ENCODE results near the gene AIG1. TPM values are rescaled to one million over a fixed set of nuclear protein-coding genes. Genes with fewer than 3 reads are reported as not detected.

Gene AIG1
- total RNA-seq, 2 donors from 2014 or later: 41.3 to 67.0 TPM

DNA sequence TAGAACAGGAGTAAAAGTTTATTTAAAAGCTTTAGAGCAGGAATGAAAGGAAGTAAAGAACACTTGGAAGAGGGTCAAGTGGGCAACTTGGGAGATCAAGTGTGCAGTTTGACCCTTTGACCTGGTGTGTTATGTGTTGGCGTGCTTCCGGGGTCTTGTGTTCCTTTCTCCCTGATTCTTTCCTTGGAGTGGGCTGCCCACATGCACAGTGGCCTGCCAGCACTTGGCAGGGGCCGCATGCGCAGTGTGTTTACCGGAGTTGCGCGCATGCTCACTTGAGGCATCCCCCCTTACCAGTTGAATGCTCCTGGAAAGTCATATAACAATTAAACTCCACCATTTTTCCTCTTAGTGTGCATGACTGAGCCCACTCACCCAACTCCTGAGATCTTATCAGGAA, 229.5 kb downstream of the AIG1 start:
- no peak overlapping the region for H3K4me3 ChIP-seq
- no peaks in the 10 kb centered on the region for H3K27me3 ChIP-seq (replicated peaks; ENCODE audit: insufficient read depth)
- no peaks in the 10 kb centered on the region for H3K9me3 ChIP-seq
- no peaks in the 10 kb centered on the region for H3K4me1 ChIP-seq (replicated peaks)
- no peaks in the 10 kb centered on the region for H3K36me3 ChIP-seq
- H3K27ac ChIP-seq: no peak overlapping the region
- 88% methylated on average over 7 of the region's 7 CpGs for WGBS
- TF ChIP-seq POLR2A (IDR thresholded peaks at IDR 0.05) (no peak), POLR2AphosphoS5 (IDR thresholded peaks at IDR 0.05) (no peak)
- TF ChIP-seq, protein P1, sequence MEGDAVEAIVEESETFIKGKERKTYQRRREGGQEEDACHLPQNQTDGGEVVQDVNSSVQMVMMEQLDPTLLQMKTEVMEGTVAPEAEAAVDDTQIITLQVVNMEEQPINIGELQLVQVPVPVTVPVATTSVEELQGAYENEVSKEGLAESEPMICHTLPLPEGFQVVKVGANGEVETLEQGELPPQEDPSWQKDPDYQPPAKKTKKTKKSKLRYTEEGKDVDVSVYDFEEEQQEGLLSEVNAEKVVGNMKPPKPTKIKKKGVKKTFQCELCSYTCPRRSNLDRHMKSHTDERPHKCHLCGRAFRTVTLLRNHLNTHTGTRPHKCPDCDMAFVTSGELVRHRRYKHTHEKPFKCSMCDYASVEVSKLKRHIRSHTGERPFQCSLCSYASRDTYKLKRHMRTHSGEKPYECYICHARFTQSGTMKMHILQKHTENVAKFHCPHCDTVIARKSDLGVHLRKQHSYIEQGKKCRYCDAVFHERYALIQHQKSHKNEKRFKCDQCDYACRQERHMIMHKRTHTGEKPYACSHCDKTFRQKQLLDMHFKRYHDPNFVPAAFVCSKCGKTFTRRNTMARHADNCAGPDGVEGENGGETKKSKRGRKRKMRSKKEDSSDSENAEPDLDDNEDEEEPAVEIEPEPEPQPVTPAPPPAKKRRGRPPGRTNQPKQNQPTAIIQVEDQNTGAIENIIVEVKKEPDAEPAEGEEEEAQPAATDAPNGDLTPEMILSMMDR (IDR thresholded peaks at IDR 0.05): no peak
- no peak for DNase-seq (ENCODE audit: low spot score)
- intact Hi-C loops (cut with DNase I): no loop called here

DNA sequence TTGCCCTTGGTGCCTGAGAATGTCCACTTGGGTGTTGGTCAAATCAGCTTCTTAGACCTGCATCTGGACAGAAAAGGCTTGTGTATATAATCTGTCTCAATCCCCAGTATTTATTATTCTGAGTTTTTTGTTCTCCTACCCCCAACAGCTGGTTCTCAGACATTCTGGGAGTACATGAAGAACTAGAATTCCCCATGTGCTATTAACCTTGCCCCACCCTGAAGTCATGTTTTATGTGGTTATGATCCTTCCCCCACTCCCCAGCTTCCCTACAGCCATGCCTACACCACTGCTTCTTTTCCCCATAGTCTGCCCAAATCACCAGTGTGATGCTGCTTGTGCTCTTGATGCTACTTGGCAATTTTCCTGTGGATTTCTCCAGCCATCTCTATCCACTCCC, 232.8 kb downstream of the AIG1 start:
- Histone ChIP-seq H3K4me1 (replicated peaks) (no peaks in the 10 kb centered on the region), H3K27me3 (replicated peaks; ENCODE audit: insufficient read depth) (no peaks in the 10 kb centered on the region), H3K4me3 (no peak overlapping the region), H3K9me3 (no peaks in the 10 kb centered on the region), H3K27ac (no peak overlapping the region), H3K36me3 (no peaks in the 10 kb centered on the region)
- no peak for DNase-seq (ENCODE audit: low spot score)
- intact Hi-C loops (cut with DNase I): no loop called here
- TF ChIP-seq, protein P1 (IDR thresholded peaks at IDR 0.05): no peak
- TF ChIP-seq POLR2AphosphoS5 (IDR thresholded peaks at IDR 0.05) (no peak), POLR2A (IDR thresholded peaks at IDR 0.05) (no peak)

DNA sequence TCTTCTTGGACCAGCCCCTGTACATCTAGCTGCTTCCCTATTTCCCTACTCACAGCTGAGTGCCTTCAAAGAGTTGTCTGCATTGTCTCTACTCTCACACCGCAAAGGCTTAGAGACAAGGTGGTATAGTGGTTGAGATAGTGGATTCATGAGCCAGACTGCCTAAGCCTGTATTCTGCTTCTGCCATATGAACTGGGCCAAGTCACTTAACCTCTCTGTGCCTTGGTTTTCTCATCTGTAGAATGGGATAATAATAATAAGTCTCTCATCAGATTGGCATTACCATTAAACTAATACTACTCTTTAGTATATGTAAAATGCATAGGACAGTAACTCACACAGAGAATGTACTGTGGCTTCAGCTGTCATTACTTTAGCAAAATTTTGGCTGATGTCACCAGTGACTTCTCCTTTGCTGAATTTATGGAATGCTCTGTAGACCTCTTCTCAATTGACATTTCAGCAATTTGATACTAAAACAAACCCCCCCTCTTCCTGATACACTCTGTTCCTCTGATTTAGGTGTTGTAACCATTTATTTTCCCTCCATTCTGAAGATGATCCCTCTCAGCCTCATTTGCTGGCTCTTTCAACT, 233.7 kb downstream of the AIG1 start:
- DNase-seq (ENCODE audit: low spot score): no peak
- H3K27me3 ChIP-seq (replicated peaks; ENCODE audit: insufficient read depth): no peaks in the 10 kb centered on the region
- H3K4me1 ChIP-seq (replicated peaks): no peaks in the 10 kb centered on the region
- intact Hi-C loops (cut with DNase I): no loop called here
- H3K9me3 ChIP-seq: no peaks in the 10 kb centered on the region
- no peak overlapping the region for H3K4me3 ChIP-seq
- H3K27ac ChIP-seq: no peak overlapping the region
- TF ChIP-seq POLR2AphosphoS5 (IDR thresholded peaks at IDR 0.05) (no peak), POLR2A (IDR thresholded peaks at IDR 0.05) (no peak)
- TF ChIP-seq, protein P1 (IDR thresholded peaks at IDR 0.05): no peak
- H3K36me3 ChIP-seq: no peaks in the 10 kb centered on the region
- WGBS: 63% methylated on average over 1 of the region's 1 CpG

DNA sequence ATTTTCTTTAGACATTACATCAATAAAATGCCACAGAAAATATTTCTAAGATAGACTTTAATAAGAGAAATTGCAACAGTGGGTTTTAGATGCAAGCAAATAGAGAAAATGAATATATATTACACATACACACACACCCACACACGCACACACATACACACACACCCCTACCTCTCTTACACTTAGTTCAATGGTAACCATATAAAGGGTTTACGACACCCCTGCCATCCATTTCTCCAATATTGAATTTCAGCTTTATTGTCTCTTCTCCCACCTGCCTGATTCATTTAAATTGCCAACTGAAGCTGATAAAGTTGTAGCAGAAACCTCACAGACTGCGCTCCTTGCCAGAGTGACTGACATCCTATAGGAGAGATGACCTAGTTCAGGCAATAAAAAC, 235.2 kb downstream of the AIG1 start:
- H3K4me3 ChIP-seq: no peak overlapping the region
- TF ChIP-seq, protein P1 (IDR thresholded peaks at IDR 0.05): no peak
- no peak for TF ChIP-seq POLR2A (IDR thresholded peaks at IDR 0.05)
- TF ChIP-seq POLR2AphosphoS5 (IDR thresholded peaks at IDR 0.05): no peak
- H3K27ac ChIP-seq: no peak overlapping the region
- H3K4me1 ChIP-seq (replicated peaks): no peaks in the 10 kb centered on the region
- 80% methylated on average over 3 of the region's 3 CpGs for WGBS
- no peaks in the 10 kb centered on the region for H3K27me3 ChIP-seq (replicated peaks; ENCODE audit: insufficient read depth)
- intact Hi-C loops (cut with DNase I): no loop called here
- no peaks in the 10 kb centered on the region for H3K36me3 ChIP-seq
- DNase-seq (ENCODE audit: low spot score): no peak
- no peaks in the 10 kb centered on the region for H3K9me3 ChIP-seq

DNA sequence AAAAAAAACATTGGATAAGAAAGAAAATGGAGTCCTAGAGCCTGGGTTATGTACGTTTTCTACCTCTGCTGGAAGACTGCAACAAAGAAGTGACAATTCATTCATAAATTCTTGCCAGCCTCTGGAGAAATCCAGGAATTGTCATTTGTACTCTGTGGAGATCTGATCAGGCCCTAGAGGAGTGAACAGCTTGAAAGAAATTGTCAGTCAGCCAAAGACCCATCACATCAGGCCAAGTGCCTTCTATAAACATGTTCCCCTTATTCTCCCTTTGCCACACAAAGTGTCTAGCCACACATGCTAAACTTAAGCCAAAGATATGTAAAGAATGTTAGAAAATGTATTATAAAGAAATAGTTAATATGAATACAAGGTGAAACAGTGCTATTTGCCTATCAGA, 237.4 kb downstream of the AIG1 start:
- no peak overlapping the region for H3K4me3 ChIP-seq
- no peaks in the 10 kb centered on the region for H3K27me3 ChIP-seq (replicated peaks; ENCODE audit: insufficient read depth)
- intact Hi-C loops (cut with DNase I): no loop called here
- H3K27ac ChIP-seq: no peak overlapping the region
- H3K36me3 ChIP-seq: no peaks in the 10 kb centered on the region
- TF ChIP-seq POLR2AphosphoS5 (IDR thresholded peaks at IDR 0.05): no peak
- no peak for TF ChIP-seq POLR2A (IDR thresholded peaks at IDR 0.05)
- TF ChIP-seq, protein P1 (IDR thresholded peaks at IDR 0.05): no peak
- WGBS: 37% methylated on average over 1 of the region's 1 CpG
- no peaks in the 10 kb centered on the region for H3K4me1 ChIP-seq (replicated peaks)
- no peaks in the 10 kb centered on the region for H3K9me3 ChIP-seq
- DNase-seq (ENCODE audit: low spot score): no peak
